HG02938 (cell line): Measurements from ENCODE around the gene CMSS1.

Experiments
- ATAC-seq: cut with Tn5 transposase; IDR thresholded peaks from one replicate; pipeline ENCODE4 v1.9.1; 2021; ENCODE audit warnings: mild to moderate bottlenecking, moderate library complexity; ENCODE audit not compliant: unreplicated experiment

CMSS1 gene

DNA sequence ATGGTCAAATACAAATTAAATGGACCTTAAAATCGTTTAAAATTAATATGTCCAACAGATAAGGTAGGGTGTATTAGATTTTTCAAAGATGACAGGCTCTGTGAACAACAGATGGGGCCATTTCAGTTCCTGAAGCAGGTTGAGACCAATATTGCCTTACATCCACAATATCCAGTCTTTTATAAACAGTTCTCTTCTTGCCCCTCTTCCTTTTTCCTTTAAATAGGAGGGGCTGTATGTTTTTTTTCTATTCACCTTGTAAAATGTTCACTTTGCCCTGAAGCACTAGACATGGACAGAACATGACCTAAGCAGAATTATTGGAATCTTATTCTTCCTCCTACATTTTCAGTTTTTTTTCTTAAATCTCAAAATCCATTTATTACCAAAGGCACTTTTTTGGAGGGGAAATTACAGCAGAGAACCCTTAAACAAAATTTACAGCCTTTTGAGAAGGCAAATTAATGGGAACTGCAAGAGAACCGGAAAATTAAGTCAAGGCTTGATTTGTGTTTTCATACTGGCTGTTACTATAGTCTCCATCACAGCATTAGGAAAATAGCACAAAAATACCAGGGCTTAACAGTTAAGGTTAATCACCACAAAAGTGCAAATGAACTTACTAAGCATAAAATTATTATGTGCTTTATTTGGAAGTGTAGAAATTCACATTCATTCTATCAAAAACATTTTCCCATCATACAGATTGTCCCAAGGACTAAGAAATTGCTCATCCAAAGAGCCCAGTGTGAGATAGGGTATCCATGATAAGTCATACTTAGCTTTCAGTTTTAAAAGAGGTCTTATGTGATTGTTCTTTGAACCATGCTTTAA is 55.8 kb downstream of the CMSS1 start:
- ATAC-seq, result no peak

DNA sequence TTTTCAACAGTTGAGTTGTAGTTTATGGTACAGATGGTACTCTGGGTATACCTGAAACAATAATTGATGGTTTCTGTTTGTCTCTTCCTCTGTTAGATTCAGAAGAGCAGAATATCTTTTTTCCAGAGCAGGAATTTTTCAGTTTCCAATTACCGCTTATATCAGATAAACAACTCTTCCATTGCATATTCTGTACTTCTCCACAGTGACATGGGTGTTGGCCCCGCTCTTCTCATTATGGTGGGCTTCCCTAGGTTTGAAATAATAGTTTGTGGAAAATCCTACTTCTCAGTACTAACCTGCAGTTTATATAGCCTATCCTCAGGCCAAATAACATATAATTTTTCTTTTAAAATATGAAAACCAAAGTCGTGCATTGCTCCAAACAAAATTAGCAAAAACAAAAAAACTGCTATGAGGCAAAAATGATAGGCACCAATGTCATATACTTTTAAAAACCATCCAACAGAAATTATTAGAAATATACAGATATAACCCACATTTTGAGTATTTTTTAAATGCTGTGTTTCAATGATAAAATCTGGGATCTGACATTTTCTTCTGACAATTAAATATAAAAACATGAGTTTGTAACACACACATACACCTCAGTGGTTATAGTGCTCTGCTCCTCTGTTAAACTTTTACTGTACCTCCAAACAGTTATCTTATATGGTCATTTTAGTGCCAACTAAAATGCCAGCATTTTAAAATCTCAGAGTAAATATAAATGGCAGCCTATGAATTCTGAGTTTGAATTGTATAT is 56.8 kb downstream of the CMSS1 start:
- ATAC-seq, result no peak

DNA sequence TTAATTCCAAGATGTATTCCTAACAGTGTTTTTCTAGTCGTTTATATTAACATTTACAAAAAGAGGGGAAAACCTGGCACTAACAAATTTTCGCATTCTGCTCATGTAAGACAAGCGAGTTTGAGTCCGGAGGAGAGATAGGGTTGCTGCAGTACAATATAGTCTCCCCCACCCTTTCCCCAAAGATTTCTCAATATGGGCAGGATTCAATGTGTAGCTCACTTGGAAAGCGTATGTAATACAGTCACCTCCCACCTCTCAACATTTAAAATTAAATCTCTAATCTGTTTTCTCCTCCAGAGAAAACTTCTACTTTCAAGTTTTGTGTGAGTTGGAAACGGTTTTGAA is 57.9 kb downstream of the CMSS1 start:
- no peak for ATAC-seq

DNA sequence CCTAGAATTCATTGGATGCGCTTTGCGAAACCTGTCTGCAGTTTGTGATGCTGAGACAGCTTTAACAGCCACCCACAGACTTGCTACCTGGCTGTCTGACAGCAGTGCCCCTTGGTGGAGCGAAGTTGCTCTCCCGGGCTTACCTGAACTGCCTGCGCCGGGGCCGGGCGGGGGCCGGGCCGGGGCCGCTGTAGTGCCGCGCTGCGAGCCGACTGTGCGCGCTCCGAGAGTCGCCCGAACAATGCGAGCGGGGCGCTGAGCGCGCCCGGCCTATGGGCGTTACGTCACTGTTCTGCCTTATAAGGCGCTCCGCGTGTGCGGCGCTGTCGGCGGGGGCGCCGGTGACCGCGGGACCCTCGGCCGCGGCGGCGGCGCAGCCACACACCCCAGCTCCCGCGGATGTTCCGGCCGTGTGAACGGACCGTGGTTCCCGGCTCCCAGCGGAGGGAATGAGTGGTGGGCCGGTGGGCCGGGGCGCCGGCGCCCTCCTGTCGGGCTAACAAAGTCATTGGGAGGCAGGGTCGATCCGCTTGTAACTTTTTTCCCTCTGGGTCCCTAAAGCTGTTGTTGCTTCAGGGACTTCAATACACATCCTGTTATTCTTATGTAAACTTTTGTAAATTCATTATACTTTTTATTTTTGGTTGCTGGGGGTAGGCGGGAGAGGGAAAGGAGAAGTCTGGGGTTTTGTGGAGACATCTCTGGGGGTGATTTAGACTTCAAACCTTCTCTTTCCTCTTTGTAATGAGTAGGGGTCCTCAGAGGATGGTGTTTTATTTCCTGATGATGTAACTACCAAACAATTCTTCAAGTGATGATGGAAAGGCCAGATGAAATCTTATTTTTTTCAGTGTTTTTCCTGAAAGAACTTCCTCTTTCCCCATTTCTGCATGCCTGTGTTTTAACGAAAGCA is 58.5 kb downstream of the CMSS1 start:
- peak; percentile 80 for ATAC-seq

DNA sequence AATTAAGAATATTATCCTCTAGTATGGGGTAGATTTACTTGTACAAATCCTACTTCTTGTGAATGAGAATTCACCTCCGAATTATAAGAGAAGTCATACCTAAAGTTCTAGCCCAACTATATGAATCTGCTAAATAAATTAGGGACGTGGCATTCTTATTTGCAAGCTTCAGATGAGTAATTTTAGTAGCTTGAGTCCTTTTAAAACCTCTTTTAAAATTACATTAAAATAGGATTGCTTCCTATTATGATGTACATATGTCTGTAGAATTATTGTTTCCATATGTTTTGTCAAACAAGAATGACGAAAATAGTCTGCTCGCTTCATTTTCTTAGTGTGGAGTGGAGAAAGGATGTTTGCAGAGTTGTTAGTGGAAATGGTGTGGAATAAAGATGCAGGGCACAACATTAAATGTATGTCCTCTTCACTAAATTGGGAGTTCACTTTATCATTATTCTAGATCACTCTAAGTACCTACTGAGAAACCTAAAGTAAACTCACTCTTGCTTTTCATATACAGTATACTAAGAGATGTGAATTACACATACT is 59.4 kb downstream of the CMSS1 start:
- ATAC-seq, result no peak

DNA sequence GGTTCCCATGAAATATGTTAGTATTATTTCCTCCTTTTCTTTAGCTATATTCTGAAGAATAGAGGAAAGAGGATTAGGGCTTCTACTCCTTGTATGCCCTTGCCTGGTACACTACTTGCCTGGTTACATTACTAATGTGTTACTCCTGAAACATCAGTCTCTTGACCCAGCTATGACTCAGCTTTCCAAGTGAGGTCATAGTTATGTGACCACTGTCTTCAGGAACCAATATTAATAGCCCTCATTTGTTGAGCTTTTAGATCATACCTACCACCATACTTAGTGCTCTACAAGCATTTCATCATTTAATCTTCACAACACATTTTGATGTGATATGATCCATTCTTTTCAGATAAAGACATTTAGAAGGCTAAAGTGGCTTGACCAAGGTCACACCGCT is 60.3 kb downstream of the CMSS1 start:
- ATAC-seq, result peak; percentile 50

DNA sequence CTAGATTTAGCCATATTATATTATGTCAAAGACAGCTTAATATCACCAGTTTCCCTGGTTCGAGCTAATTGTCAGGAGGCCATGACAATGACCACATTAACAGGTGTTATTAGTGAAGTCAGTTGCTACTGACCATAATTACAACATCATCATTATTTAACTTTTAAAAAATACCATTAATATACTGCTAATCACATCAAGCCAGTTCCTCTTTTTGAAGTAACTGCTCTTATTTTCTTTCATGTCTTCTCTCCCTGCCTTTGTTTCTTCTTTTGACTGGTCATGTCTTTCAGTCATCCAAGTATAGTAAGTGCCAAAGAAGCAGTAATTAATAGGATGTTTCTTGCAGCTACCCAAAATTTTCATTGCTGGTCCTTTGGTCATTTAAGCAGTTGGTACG is 61.6 kb downstream of the CMSS1 start:
- ATAC-seq, result no peak

DNA sequence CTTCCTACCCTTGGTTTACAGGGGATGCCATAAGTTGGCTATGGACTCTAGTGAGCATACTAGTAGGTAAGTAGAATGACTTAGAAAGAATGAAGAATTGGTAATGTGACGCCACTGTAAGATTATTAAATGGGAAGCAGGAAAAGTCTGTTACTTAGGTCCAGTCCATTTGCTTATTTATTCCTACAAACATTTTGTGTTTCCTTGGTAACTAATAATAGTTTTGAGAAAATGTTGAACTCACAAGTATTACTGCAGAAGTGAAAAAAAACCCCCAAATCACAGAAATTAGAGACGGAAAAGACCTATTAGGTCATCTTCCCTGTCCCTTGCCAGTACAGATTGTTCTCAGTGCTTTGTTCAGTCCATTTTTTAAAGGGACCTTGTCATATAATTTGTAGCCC is 63.5 kb downstream of the CMSS1 start:
- no peak for ATAC-seq

DNA sequence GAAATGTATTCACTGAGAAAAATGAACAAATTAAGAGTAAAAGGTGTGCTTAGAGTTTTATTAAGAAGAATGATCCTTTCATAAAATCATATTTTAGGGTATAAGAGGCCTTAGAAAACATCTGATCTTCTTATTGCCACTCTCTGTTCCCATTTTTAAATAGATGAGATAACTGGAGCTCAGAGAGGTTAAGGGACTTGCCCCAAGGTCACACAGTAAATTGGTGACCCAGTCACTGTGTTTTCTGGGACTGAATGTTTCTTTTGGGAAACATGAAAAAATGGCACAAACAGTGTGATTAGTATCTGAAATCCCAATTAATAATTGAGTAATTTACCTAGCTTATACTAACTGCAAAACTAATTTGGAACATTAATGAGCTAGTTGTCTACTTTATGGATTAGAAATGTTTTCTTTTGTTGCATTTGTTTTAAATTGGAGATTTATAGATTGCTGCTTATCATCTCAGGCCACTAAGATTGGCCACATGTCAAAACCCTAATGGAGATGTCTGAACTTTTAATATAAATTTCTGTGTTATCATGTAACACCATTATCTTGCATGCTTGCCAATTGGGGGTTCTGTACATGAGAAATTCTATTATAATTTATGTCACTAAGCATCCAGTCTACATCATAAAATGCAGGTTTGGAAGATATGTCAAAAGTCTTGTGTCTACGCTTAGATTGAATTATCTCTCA is 64.9 kb downstream of the CMSS1 start:
- ATAC-seq, result no peak

DNA sequence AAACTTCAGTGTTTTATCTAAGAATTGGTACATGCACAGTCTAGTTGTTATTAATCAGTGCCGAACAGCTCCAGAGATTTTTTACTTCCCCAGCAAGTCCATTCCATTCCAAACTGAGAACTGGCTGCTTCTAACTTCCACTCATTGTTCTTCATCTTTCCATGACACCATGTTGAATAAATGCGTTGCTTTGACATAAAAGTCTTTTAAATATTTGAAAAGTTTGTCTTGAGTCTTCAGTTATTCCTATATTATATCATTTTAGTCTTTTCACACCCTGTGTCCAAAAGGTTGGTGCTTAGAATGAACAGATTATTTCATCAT is 65.4 kb downstream of the CMSS1 start:
- ATAC-seq, result no peak

DNA sequence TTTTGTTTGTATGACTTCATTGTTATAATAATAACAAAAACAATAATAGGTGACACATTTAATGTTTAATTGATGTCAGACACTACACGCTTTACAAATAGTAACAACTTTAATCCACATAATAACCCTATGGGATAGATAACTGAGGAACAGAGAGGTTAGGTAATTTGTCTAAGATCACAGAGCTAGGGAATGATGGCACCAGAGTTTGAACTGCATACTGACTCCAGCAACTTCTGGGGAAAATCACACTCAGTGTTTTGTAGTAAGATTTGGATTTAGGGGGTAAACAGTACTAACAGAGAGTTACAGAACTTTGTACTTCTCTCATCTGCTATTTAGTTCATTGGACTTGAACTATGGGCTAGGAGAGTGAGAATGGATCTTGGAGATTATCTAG is 66.0 kb downstream of the CMSS1 start:
- no peak for ATAC-seq

DNA sequence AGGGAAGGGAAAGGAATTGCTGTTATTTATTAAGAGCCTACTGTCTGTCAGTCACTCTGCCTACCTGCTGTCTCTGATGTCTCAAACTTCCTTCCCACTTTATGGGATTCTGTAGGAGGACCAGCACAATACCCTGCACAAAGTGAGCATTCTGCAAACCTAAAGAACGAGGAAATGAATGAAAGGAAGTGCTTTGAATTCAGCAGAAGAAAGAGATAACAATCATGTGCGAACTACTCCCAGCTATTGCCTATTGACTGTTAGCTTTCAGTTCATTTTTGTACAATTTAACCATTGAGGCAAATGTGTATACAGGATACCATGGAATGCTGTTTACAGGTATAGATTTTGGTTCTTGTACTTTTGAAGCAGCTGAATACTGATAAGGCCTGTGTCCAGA is 66.8 kb downstream of the CMSS1 start:
- ATAC-seq, result no peak

DNA sequence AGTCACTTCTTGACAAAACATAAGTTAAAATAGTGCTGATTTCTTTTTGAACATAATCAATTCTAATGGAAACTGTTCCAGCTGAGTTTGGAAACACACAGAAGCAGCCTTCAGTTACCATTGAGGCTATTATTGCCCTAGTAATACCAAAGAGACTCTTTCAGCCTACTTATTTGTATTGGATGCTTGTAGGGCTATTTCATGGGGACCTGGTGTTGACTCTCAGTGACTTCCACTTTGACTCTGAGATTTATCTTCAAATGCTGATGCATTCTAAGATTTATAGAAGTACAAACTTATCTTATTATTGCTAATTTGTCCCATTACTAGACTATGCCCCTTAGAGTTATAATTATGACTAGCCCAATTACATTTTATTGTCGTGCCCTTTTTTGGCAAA is 67.4 kb downstream of the CMSS1 start:
- ATAC-seq, result no peak

DNA sequence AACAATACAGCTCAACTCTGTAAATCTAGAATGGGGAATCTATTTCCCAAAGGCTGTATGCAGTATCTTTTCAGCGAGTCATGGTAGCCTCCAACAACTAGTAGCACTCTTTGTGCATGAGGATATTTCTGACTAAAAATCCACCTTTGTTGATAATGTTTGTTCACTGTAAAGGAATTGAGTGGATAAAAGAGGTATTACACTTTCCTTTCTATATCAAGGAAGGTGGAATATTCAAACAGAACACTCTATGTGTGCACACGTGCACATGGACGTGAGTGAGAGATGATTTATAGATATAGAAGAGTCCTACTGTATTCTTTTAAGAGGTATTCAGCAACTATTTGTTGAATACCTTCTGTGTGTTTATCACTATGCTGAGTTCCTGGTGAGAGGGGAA is 68.2 kb downstream of the CMSS1 start:
- ATAC-seq, result no peak

DNA sequence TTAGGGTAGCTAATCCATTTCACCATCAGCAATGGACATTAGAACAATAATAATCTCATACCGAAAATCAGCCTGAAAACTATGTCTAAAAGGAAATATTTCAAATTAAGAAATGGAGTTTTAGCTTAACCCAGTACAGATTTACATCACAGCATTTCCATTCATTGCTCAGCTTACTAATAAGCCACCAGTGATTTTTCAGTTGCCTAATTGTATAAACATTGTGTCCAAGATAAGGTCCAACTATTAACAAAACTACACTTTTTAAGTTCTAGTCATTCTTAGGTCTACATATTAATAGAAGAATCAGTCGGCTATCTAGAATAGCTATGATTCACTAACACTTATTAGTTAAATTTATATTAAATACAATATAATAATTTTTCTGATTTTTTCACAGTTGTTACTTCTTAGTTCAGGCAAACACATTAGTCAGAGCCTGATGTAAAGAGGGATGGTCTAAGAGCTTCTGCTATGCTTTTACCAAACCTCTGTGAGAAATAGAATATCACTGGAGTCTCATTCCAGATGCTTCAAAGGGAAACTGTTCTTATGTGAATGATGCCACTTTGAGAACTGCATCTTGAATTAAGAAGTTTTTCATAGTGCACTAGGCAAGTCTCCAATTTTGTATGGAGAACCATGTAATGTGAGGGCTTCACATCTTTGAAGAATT is 74.1 kb downstream of the CMSS1 start:
- no peak for ATAC-seq

DNA sequence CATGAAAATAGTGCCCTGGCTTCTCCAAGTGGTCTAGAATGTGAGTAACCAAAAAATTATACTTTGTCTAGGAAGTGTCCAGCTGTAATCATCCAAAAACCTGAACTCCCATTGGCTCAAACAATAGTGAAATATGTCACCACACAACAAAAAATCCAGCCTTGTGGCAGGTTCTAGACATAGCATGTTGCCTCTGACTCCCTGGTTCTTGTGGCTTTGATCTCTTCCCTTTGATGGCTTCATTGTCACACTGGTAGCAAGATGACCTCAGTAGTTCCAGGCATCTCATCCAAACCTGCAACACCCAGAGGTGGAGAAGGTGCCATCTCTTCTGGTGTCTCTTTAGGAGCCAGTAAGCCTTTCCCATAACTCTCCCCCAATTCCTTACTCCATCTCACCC is 74.7 kb downstream of the CMSS1 start:
- no peak for ATAC-seq

DNA sequence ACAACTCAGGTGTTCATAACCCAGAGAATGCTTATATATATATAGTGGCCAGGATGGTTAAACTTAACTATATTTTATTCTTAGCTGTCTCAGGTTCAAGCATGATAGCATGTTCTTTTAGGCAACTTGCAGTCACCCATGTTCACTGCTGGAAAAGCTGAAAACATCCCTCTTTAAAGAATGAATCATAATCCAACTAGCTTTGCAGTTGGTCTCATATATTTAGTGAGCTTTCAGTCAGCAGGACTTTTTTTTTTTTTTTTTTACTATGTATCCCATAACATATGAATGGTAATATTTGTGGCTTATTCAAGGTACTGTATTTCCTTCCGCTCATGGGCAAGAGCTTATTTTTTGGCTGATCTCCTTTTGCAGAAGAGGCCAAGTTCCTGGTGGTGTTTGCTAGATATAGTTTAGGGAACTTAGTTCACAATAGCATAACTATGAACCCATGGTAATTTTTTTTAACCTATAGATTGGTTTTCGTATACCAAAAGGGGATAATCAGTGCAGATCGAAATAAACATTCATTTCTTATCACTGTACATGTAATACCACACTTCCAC is 77.6 kb downstream of the CMSS1 start:
- ATAC-seq, result no peak

DNA sequence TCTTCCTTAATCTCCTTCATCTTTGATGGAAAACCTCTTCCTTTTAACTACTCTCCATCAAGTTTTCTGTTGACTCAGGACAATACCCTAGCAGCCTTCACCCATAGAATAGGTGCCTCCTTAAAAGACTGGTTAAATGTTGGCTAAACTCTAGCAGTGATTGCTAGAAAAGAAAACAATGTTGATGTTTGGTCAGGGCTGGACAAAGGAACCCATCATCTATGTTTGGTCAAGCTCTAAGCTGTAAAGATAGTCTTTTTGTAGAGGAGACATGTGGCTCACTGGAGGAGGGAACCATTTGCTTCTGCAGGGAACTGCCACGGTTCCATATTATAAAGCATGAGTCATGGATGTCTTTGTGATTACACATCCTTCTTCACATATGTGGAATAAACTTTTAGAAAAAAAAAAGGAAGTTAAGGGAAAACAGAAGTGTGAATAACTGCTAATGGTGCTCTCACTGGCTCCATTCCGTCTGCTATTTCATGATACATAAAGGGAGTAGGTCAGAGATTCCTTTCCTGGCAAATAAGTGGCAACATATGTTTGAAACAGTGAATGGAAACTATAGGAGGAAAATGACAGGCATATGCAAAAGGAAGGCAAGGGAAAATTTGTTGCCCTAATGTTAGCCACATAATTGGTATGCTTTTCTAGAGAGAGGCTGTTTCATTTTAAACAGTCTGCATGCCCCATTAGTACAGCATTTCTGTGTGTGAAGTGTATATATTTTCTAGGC is 78.2 kb downstream of the CMSS1 start:
- no peak for ATAC-seq

DNA sequence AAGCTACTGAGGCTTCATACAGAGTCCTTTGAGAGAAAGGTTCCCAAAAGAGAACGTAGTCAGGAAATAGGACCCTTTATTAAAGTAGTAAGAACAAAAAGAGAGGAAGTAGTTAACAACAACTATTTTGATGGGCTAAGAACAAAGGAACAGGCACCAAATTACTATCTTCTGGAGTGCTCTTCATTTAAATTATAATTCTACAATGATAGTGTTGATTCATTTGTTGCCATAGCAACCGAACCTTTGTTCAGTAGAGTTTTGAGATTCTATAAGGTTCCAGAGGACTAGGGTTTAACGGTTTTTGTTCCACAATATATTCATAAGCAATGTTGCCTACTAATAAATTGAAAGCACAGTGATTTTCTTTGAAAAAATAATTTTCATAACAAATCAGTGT is 78.8 kb downstream of the CMSS1 start:
- no peak for ATAC-seq
